GM12878 (cell line): Measurements from ENCODE around the gene NELL1. TPM values are rescaled to one million over a fixed set of nuclear protein-coding genes. Genes with fewer than 3 reads are reported as not detected.

Experiments used
- ATAC-seq: fragments of 200-7000 bp; cut with Tn5 transposase; 3 replicates; pipeline ENCODE4 v1.9.1; 2020; ENCODE audit warnings: mild to moderate bottlenecking, moderate library complexity
- BruUV-seq: library from RNA; stranded (reverse); fragments of 400-500 nt; replicated peaks from 2 replicates; lab custom pipeline; 2021; lab: Mats Ljungman, UMichigan
- CTCF ChIA-PET: fragments of 300-600 bp; sonication (Branson Sonifier 250); formaldehyde crosslinking; extraction: SDS; loops from one replicate; lab custom pipeline; 2021; ENCODE audit warnings: inconsistent platforms; lab: Yijun Ruan, JAX
- POLR2A ChIA-PET: fragments of 350-600 bp; formaldehyde crosslinking; extraction: SDS; loops from one replicate; lab custom pipeline; 2021; ENCODE audit warnings: inconsistent platforms; lab: Charles Lee
- RAD21 ChIA-PET: fragments of 300-600 bp; sonication (Branson Sonifier 250); formaldehyde crosslinking; loops from one replicate; lab custom pipeline; 2023; ENCODE audit warnings: antibody characterized with exemption; ENCODE audit not compliant: unreplicated experiment; lab: Charles Lee
- SMC1A ChIA-PET: fragments of 300-600 bp; sonication (Branson Sonifier 250); formaldehyde crosslinking; loops from one replicate; lab custom pipeline; 2023; ENCODE audit not compliant: unreplicated experiment, uncharacterized antibody; lab: Charles Lee
- DNase-seq: peaks from one replicate; pipeline ENCODE4 v3.0.0-alpha.2; 2011; ENCODE audit warnings: low read depth, low spot score
- FAIRE-seq: peaks from 3 replicates; lab custom pipeline; 2011; peaks lifted over from hg19 to GRCh38; lab: Jason Lieb, UNC
- H2AFZ ChIP-seq: 2 replicates; pipeline ENCODE4 v1.6.0; 2011; ENCODE audit warnings: low read depth, low read length, control low read depth; ENCODE audit not compliant: control insufficient read depth
- H3K27ac ChIP-seq: 2 replicates; pipeline ENCODE4 v1.5.1; 2011; ENCODE audit warnings: control low read depth; ENCODE audit not compliant: control insufficient read depth, insufficient read depth
- H3K27me3 ChIP-seq, 2 experiments: replicated peaks in 1 of 2; 2 replicates each; pipeline versions ENCODE4 v1.6.0 to v1.6.1; 2011; ENCODE audit warnings: low read length in 1 of 2; ENCODE audit not compliant: control insufficient read depth in 2 of 2, insufficient read depth in 2 of 2
- H3K36me3 ChIP-seq, 2 experiments: 2 replicates each; pipeline ENCODE4 v1.5.1; 2011; ENCODE audit warnings: low read length in 1 of 2; ENCODE audit not compliant: control insufficient read depth in 2 of 2, insufficient read depth in 2 of 2
- H3K4me1 ChIP-seq: 2 replicates; pipeline ENCODE4 v1.6.1; 2011; ENCODE audit warnings: mild to moderate bottlenecking, low read length, moderate library complexity, mixed read lengths; ENCODE audit not compliant: control insufficient read depth, insufficient read depth
- H3K4me2 ChIP-seq: 2 replicates; pipeline ENCODE4 v1.6.0; 2011; ENCODE audit warnings: control low read depth; ENCODE audit not compliant: control insufficient read depth, insufficient read depth
- H3K4me3 ChIP-seq: fragments of 200-600 bp; sonication (generic); 2 replicates; pipeline ENCODE4 v1.5.1; 2016
- H3K79me2 ChIP-seq: 2 replicates; pipeline ENCODE4 v1.6.0; 2011; ENCODE audit warnings: low read length; ENCODE audit not compliant: control insufficient read depth, insufficient read depth
- H3K9ac ChIP-seq: 2 replicates; pipeline ENCODE4 v1.8.0; 2011; ENCODE audit warnings: low read length, control low read depth, mixed read lengths; ENCODE audit not compliant: control insufficient read depth, insufficient read depth
- H3K9me3 ChIP-seq: replicated peaks from 3 replicates; pipeline ENCODE4 v1.5.1; 2011; ENCODE audit warnings: mild to moderate bottlenecking, low read length; ENCODE audit not compliant: control insufficient read depth, insufficient read depth
- H4K20me1 ChIP-seq: 2 replicates; pipeline ENCODE4 v1.6.0; 2011; ENCODE audit not compliant: control insufficient read depth, insufficient read depth
- BACH1 ChIP-seq: fragments of 450-650 bp; IDR thresholded peaks from 2 replicates; pipeline ENCODE4 v1.6.1; 2017; ENCODE audit warnings: mild to moderate bottlenecking, borderline replicate concordance
- HDAC6 ChIP-seq: fragments of 200-600 bp; sonication (generic); IDR thresholded peaks from one replicate; pipeline ENCODE4 v1.8.0; 2017; ENCODE audit warnings: antibody characterized with exemption; ENCODE audit not compliant: unreplicated experiment
- IKZF1 ChIP-seq: fragments of 450-650 bp; conservative IDR thresholded peaks from 2 replicates; pipeline ENCODE4 v1.6.1; 2017; ENCODE audit warnings: antibody characterized with exemption, mild to moderate bottlenecking
- IRF4 ChIP-seq: IDR thresholded peaks from 2 replicates; pipeline ENCODE4 v1.6.1; 2011; ENCODE audit warnings: low read depth, low read length
- KDM1A ChIP-seq: fragments of 200-600 bp; sonication (generic); IDR thresholded peaks from 2 replicates; pipeline ENCODE4 v1.6.1; 2016; ENCODE audit warnings: borderline replicate concordance
- MTA3 ChIP-seq: IDR thresholded peaks from 2 replicates; pipeline ENCODE4 v1.6.1; 2012; ENCODE audit warnings: low read length, inconsistent platforms, borderline replicate concordance
- NFXL1 ChIP-seq: fragments of 450-650 bp; IDR thresholded peaks from 2 replicates; pipeline ENCODE4 v1.6.1; 2017; ENCODE audit warnings: antibody characterized with exemption, mild to moderate bottlenecking, borderline replicate concordance
- NR2C1 ChIP-seq: fragments of 450-650 bp; IDR thresholded peaks from 2 replicates; pipeline ENCODE4 v1.6.1; 2017; ENCODE audit warnings: antibody characterized with exemption, mild to moderate bottlenecking, moderate library complexity
- NR2C2 ChIP-seq: IDR thresholded peaks from 2 replicates; pipeline ENCODE4 v1.6.1; 2011; ENCODE audit warnings: borderline replicate concordance, low read depth; ENCODE audit not compliant: control insufficient read depth, insufficient read length
- RBBP5 ChIP-seq: fragments of 200-600 bp; sonication (generic); conservative IDR thresholded peaks from 2 replicates; pipeline ENCODE4 v1.6.1; 2016
- RFX5 ChIP-seq: IDR thresholded peaks from 2 replicates; pipeline ENCODE4 v1.6.1; 2011; ENCODE audit warnings: low read depth, low read length, improper control_type of control experiment
- TARDBP ChIP-seq: IDR thresholded peaks from 2 replicates; pipeline ENCODE4 v1.6.1; 2016; ENCODE audit warnings: borderline replicate concordance
- ZNF24 ChIP-seq: fragments of 450-650 bp; IDR thresholded peaks from 2 replicates; pipeline ENCODE4 v1.6.1; 2017; ENCODE audit warnings: antibody characterized with exemption, mild to moderate bottlenecking
- WGBS: methylation state at CpG from one replicate; pipeline ENCODE4 v1.1.6; 2016; ENCODE audit warnings: low lambda C conversion rate; ENCODE audit not compliant: insufficient replicate concordance, insufficient coverage; ENCODE audit errors: missing lambda C conversion rate; 5-methylcytosine and 5-hydroxymethylcytosine counted together
- in situ Hi-C: fragments of 300-500 bp; cut with MboI; formaldehyde crosslinking; loops from 9 replicates; pipeline ENCODE4 v1.14.3; 2018; ENCODE audit warnings: mixed read lengths
- intact Hi-C: fragments of 100-400 bp; cut with micrococcal nuclease; formaldehyde crosslinking; loops from one replicate; pipeline ENCODE4 v1.14.2; 2022; ENCODE audit not compliant: unreplicated experiment
- polyA plus RNA-seq, 11 experiments: library from polyadenylated mRNA; depleted of rRNA in 4 of 11; unstranded in 6 of 11; stranded (reverse) in 5 of 11; fragments of >200 nt; fragmentation: Nextera tagmentation in 4 of 11; fragmentation: Illumina TruSeq in 1 of 11; extraction: Ambion mirVana in 4 of 11; extraction: Trizol in 1 of 11; gene quantifications; 1 replicate in 1 of 11; 2 replicates in 10 of 11; pipeline versions ENCODE4 v1.2.1 to v1.2.3, GENCODE V29; 2011 to 2016; ENCODE audit warnings: inconsistent platforms in 2 of 11, missing spikeins in 2 of 11, low read depth in 1 of 11
- total RNA-seq, 4 experiments: library from RNA; depleted of rRNA in 3 of 4; stranded (reverse); fragments of >200 nt in 3 of 4; fragmentation: Illumina TruSeq in 1 of 4; extraction: Trizol in 1 of 4; gene quantifications; 2 replicates each; pipeline versions ENCODE4 v1.2.1 to v1.2.3, GENCODE V29; 2013 to 2021
- TF ChIP-seq, protein P1 (sequence below): fragments of 450-650 bp; IDR thresholded peaks from 2 replicates; pipeline ENCODE4 v1.6.1; 2017; ENCODE audit warnings: mild to moderate bottlenecking, low read depth, inconsistent platforms; ENCODE audit not compliant: poor library complexity, severe bottlenecking
- TF ChIP-seq, protein P2 (sequence below): IDR thresholded peaks from 2 replicates; pipeline ENCODE4 v1.6.1; 2012; ENCODE audit warnings: low read depth, low read length, improper control_type of control experiment
- TF ChIP-seq, protein P3 (sequence below): fragments of 450-650 bp; IDR thresholded peaks from 2 replicates; pipeline ENCODE4 v1.6.1; 2018; ENCODE audit warnings: borderline replicate concordance, mild to moderate bottlenecking; ENCODE audit not compliant: partially characterized antibody
- TF ChIP-seq, protein P4 (sequence below): fragments of 150-350 bp; IDR thresholded peaks from 2 replicates; pipeline ENCODE4 v1.6.1; 2014; ENCODE audit warnings: mild to moderate bottlenecking, low read depth, low read length

NELL1 gene
- total and polyA plus RNA-seq, 10 of the 15 experiments (the other 5 are each of a cell fraction or from before 2014, with no cell fraction given): 0.02 to 0.12 TPM; not detected in 8

DNA sequence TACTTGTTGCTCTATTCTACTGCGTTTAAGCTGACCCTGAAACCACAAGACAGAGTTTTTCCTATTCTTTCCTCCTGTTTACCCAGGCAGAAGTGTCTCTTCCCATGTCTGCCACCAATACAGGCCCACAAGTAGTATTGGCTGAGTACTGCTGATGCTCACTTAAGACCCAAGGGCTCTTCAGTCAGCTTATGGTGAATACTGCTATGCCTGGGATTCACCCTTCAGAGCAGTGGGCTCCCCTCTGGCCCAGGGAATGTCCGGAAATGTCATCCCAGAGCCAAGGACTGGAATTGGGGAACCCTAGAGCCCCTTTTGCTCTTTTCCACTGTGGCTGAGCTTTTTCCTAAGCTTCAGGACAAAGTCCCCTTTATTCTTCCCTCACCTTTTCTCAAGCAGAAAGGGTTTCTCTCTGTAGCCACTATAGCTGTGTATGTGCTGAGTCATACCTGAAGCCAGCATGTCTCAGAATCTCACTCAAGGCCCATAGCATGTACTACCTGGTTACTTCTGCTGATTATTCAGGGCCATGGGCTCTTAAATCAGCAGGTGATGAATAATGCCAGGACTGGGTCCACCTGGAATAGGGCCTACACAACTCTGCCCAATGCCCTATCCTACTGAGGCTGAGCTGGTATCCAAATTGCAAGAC, 777.7 kb downstream of the NELL1 start:
- no TSS peak for BruUV-seq
- Histone ChIP-seq H3K27ac (no peak overlapping the region), H3K9ac (no peak overlapping the region), H3K4me1 (no peaks in the 10 kb centered on the region), H3K9me3 (no peaks in the 10 kb centered on the region), H2AFZ (no peak overlapping the region), H3K4me3 (no peak overlapping the region), H3K4me2 (no peak overlapping the region), H3K79me2 (no peaks in the 10 kb centered on the region), H3K36me3 (no peaks in the 10 kb centered on the region), H3K27me3 (no peaks in the 10 kb centered on the region), H4K20me1 (no peaks in the 10 kb centered on the region)
- POLR2A ChIA-PET: no interaction called here
- DNase-seq (no peak), ATAC-seq (peak; percentile 99), FAIRE-seq (no peak)
- in situ Hi-C loops: no loop called here
- intact Hi-C loops: no loop called here
- CTCF ChIA-PET: interaction anchor here (1.3 kb wide), 1 partner anchor 20 kb away, joined by 3 read pairs; no protein-coding TSS in a partner anchor
- SMC1A ChIA-PET: interaction anchor here (0.8 to 1.1 kb wide), 3 partner anchors 18 to 65 kb away, joined by 3 to 5 read pairs (median 3); no protein-coding TSS in a partner anchor
- RAD21 ChIA-PET: interaction anchor here (0.9 to 1.5 kb wide), 2 partner anchors 18 to 65 kb away, joined by 3 to 4 read pairs; no protein-coding TSS in a partner anchor
- 0% methylated on average over 2 of the region's 2 CpGs for WGBS
- TF ChIP-seq RFX5 (no peak), RBBP5 (no peak), IRF4 (no peak), KDM1A (no peak), ZNF24 (no peak), NR2C2 (no peak), MTA3 (no peak), IKZF1 (0 out of 2 replicates have a peak, but pooled peaks have one; percentile 23), NFXL1 (no peak), BACH1 (peak; percentile 90; the same call in 1 of the 2 replicates), TARDBP (no peak), NR2C1 (no peak), HDAC6 (no peak)
- TF ChIP-seq, protein P1, sequence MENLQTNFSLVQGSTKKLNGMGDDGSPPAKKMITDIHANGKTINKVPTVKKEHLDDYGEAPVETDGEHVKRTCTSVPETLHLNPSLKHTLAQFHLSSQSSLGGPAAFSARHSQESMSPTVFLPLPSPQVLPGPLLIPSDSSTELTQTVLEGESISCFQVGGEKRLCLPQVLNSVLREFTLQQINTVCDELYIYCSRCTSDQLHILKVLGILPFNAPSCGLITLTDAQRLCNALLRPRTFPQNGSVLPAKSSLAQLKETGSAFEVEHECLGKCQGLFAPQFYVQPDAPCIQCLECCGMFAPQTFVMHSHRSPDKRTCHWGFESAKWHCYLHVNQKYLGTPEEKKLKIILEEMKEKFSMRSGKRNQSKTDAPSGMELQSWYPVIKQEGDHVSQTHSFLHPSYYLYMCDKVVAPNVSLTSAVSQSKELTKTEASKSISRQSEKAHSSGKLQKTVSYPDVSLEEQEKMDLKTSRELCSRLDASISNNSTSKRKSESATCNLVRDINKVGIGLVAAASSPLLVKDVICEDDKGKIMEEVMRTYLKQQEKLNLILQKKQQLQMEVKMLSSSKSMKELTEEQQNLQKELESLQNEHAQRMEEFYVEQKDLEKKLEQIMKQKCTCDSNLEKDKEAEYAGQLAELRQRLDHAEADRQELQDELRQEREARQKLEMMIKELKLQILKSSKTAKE: no peak
- TF ChIP-seq, protein P2, sequence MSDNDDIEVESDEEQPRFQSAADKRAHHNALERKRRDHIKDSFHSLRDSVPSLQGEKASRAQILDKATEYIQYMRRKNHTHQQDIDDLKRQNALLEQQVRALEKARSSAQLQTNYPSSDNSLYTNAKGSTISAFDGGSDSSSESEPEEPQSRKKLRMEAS: no peak
- TF ChIP-seq, protein P3, sequence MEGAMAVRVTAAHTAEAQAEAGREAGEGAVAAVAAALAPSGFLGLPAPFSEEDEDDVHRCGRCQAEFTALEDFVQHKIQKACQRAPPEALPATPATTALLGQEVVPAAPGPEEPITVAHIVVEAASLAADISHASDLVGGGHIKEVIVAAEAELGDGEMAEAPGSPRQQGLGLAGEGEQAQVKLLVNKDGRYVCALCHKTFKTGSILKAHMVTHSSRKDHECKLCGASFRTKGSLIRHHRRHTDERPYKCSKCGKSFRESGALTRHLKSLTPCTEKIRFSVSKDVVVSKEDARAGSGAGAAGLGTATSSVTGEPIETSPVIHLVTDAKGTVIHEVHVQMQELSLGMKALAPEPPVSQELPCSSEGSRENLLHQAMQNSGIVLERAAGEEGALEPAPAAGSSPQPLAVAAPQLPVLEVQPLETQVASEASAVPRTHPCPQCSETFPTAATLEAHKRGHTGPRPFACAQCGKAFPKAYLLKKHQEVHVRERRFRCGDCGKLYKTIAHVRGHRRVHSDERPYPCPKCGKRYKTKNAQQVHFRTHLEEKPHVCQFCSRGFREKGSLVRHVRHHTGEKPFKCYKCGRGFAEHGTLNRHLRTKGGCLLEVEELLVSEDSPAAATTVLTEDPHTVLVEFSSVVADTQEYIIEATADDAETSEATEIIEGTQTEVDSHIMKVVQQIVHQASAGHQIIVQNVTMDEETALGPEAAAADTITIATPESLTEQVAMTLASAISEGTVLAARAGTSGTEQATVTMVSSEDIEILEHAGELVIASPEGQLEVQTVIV: no peak
- TF ChIP-seq, protein P4, sequence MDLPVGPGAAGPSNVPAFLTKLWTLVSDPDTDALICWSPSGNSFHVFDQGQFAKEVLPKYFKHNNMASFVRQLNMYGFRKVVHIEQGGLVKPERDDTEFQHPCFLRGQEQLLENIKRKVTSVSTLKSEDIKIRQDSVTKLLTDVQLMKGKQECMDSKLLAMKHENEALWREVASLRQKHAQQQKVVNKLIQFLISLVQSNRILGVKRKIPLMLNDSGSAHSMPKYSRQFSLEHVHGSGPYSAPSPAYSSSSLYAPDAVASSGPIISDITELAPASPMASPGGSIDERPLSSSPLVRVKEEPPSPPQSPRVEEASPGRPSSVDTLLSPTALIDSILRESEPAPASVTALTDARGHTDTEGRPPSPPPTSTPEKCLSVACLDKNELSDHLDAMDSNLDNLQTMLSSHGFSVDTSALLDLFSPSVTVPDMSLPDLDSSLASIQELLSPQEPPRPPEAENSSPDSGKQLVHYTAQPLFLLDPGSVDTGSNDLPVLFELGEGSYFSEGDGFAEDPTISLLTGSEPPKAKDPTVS: no peak
